Measurements from ENCODE around the gene DNASE1.

DNA sequence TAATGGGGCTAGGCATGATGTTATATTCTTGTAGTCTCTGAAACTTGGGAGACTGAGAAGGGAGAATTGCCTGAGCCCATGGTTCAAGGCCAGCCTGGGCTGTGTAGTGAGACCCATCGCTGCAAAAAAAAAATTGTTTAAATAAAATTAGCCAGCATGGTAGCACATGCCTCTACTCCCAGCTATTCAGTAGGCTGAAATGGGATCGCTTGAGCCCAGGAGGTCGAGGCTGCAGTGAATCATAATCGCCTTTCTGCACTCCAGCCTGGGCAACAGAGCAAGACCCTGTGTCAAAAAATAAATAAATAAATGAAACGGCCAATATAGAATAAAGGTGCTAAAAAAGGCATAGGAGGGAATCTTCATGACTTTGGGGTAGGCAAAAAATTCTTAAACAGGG is 29.2 kb upstream of the DNASE1 start:
- TF ChIP-seq CTCF (IDR thresholded peaks at IDR 0.05 in 2 of 3, conservative IDR thresholded peaks at IDR 0.05 in 1 of 3; ENCODE audit: insufficient read depth in 2 of 3, low read depth in 1 of 3, low read length in 3 of 3): no peak
- no peak for TF ChIP-seq POU5F1 (IDR thresholded peaks at IDR 0.05; ENCODE audit: borderline replicate concordance, low read depth, low read length, partially characterized antibody)
- TF ChIP-seq SRF (CRISPR knock-in tag; IDR thresholded peaks at IDR 0.05): no peak
- TF ChIP-seq, protein P1, sequence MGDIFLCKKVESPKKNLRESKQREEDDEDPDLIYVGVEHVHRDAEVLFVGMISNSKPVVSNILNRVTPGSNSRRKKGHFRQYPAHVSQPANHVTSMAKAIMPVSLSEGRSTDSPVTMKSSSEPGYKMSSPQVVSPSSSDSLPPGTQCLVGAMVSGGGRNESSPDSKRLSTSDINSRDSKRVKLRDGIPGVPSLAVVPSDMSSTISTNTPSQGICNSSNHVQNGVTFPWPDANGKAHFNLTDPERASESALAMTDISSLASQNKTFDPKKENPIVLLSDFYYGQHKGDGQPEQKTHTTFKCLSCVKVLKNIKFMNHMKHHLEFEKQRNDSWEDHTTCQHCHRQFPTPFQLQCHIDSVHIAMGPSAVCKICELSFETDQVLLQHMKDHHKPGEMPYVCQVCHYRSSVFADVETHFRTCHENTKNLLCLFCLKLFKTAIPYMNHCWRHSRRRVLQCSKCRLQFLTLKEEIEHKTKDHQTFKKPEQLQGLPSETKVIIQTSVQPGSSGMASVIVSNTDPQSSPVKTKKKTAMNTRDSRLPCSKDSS (IDR thresholded peaks at IDR 0.05; ENCODE audit: low read depth, partially characterized antibody): no peak
- no peak for TF ChIP-seq SREBF1 (IDR thresholded peaks at IDR 0.05; ENCODE audit: borderline replicate concordance, low read depth, low read length)
- TF ChIP-seq LARP7 (IDR thresholded peaks at IDR 0.05): no peak
- TF ChIP-seq CBX5 (IDR thresholded peaks at IDR 0.05; ENCODE audit: borderline replicate concordance, low read depth): no peak
- TF ChIP-seq PHB (CRISPR knock-in tag; IDR thresholded peaks at IDR 0.05): no peak
- TF ChIP-seq GTF2F1 (IDR thresholded peaks at IDR 0.05; ENCODE audit: low read depth, low read length): no peak
- no peak for TF ChIP-seq FOXP4 (CRISPR knock-in tag; IDR thresholded peaks at IDR 0.05; ENCODE audit: borderline replicate concordance)
- no peak for TF ChIP-seq POLR2A (conservative IDR thresholded peaks at IDR 0.05)
- no peak for TF ChIP-seq NR1H2 (CRISPR knock-in tag; IDR thresholded peaks at IDR 0.05)
- no peak for TF ChIP-seq JUND (IDR thresholded peaks at IDR 0.05; ENCODE audit: borderline replicate concordance, low read depth, low read length)
- TF ChIP-seq JUND (tag; IDR thresholded peaks at IDR 0.05; ENCODE audit: borderline replicate concordance, low read depth, low read length): no peak
- no peak for TF ChIP-seq EP300 (IDR thresholded peaks at IDR 0.05; ENCODE audit: low read length)
